Fibroblast of villous mesenchyme (primary cell): ENCODE results near the gene RBP4. TPM values are rescaled to one million over a fixed set of nuclear protein-coding genes. Genes with fewer than 3 reads are reported as not detected.

Experiments
- DNase-seq: peaks from one replicate; pipeline ENCODE4 v3.0.0-alpha.2; 2010; ENCODE audit warnings: low read depth
- H3K4me3 ChIP-seq: 2 replicates; pipeline ENCODE4 v1.5.1; 2011; ENCODE audit warnings: low read depth, mild to moderate bottlenecking, low read length
- total RNA-seq: library from RNA; depleted of rRNA; stranded (reverse); fragments of >200 nt; gene quantifications from 2 replicates; pipeline ENCODE4 v1.2.3, GENCODE V29; 2012
- TF ChIP-seq, protein P1 (sequence below): IDR thresholded peaks from 2 replicates; pipeline ENCODE4 v1.5.1; 2012; ENCODE audit warnings: low read depth, mild to moderate bottlenecking, low read length; ENCODE audit not compliant: insufficient read depth

The RBP4 gene
- total RNA-seq, 1 donor = not detected

DNA sequence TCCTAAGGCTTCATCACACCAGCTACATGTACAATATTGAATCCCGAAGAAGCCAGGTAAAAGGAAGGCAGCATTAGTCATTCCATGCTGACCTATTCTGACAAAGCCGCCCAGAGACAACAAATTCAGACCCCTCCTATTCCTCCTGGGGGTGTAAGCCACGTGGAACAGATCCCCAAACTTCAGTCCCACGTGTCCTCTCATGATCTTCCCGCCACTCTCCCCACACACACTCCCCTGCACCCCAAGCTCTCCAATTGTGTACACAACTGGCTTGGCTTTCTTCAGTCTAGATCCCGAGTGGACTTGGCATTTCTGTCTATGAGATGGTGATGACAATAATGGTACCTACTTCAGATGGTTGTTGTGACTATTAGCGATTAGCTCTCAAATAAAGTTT is 19.9 kb upstream of the RBP4 start:
- no peak for DNase-seq
- no peak overlapping the region for H3K4me3 ChIP-seq
- TF ChIP-seq, protein P1, sequence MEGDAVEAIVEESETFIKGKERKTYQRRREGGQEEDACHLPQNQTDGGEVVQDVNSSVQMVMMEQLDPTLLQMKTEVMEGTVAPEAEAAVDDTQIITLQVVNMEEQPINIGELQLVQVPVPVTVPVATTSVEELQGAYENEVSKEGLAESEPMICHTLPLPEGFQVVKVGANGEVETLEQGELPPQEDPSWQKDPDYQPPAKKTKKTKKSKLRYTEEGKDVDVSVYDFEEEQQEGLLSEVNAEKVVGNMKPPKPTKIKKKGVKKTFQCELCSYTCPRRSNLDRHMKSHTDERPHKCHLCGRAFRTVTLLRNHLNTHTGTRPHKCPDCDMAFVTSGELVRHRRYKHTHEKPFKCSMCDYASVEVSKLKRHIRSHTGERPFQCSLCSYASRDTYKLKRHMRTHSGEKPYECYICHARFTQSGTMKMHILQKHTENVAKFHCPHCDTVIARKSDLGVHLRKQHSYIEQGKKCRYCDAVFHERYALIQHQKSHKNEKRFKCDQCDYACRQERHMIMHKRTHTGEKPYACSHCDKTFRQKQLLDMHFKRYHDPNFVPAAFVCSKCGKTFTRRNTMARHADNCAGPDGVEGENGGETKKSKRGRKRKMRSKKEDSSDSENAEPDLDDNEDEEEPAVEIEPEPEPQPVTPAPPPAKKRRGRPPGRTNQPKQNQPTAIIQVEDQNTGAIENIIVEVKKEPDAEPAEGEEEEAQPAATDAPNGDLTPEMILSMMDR = no peak

DNA sequence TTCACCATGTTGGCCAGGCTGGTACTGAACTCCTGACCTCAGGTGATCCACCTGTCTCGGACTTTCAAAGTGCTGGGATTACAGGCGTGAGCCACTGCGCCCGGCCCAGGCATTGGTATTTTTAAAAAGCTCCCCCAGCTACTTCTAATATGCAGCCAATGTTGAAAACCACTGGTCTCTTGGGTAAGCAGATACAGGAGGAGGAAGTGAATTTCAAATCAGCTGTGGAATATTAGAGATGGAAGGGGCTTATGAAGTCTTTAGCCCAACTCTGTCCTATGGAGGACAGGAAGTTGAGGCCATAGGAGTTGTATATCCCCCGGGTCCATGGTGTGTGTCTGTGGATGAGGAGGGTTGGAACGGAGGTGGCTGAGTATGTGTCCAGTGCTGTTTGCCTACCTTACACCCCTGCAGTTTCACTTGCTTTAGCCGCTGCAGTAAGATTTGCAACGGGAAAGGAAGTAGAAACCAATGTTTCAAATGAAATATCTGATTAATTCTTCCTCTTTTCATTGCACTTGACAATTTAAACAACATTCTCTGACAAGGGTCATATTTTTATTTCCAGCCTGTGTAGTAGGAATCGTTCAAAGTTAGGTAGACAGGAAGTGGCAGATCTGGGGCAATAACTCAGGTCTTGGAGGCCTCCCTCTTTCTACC is 14.7 kb upstream of the RBP4 start:
- TF ChIP-seq, protein P1 = no peak
- DNase-seq = no peak
- no peak overlapping the region for H3K4me3 ChIP-seq

DNA sequence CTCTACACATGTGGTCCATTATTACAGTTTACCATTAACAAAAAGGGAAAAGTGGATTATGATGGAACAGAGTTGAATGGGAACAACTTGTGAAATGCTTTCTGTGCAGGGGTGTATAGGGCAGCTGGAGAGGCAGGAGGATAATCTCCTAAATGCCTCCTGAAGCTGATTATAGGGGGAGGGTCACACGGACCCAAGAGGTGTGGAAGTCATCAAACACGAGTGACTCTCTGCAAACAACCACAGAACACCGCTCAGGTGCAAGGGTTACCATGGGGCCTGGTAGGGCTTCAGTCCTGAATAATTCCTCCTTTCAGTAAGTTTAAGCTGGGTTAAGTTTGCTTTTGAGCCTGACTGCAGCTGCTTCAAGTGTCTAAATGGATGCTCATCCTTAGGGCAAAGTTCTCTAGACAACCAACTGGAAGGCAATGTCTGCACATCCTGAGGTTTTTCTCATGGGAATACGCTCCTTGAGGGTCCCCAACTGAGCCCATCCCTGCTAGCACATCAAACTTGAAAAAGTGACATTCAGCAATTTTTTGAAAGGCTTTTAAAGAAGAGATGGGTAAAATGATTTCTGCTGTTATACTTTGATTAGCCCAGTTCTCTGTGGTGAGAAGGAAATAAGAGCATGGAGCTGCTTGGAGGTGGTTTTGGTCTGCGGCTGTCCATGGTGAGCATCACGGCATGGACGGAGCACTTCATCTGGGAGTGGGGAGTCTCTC is 13.2 kb upstream of the RBP4 start:
- no peak overlapping the region for H3K4me3 ChIP-seq
- TF ChIP-seq, protein P1 = no peak
- DNase-seq = no peak

DNA sequence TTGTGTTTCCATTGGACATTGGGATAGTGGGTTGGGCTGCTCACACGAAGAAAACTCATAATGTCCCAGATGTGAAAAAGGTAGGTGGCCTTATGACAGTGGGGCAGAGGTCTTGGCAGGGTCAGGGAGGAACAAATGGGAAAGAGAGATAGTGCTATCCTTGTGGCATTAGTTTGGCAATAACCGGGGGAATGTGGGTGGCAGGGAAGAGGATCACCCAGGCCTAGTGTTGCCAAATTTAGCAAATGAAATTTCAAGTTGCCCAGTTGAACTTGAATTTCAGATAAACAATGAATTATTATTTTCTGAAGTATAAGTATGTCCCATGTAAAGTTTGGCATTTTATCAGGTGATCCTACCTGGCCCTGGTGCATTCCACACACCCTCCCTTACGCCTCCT is 12.1 kb upstream of the RBP4 start:
- DNase-seq = no peak
- TF ChIP-seq, protein P1 = no peak
- no peak overlapping the region for H3K4me3 ChIP-seq

DNA sequence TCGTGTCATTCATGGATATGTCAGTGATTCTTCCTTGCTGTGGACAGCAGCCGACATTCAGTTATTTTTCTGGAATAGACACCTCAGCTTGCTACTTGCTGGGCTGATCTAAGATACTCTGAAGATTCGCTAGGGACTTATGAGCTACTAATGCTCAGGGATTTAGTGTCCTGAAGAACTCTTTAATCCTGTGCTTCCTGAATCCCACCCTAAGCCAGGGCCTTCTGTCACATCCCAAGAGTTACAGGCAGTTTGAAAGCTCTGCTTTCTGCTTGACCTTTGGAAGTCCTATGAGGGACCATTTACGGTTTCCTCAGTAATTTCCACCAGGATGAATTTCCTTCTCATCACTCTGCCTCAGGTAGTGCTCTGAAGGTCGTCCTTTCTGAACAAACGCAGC is 11.3 kb upstream of the RBP4 start, which contains the start of gene PDE6C:
TSS of gene PDE6C (plus strand) at position 227 of the 400 bp plus-strand sequence. CDS start 189 bp downstream, outside the sequence.
- TF ChIP-seq, protein P1 = no peak
- no peak within 1 kb of the TSS for H3K4me3 ChIP-seq
- no peak for DNase-seq

DNA sequence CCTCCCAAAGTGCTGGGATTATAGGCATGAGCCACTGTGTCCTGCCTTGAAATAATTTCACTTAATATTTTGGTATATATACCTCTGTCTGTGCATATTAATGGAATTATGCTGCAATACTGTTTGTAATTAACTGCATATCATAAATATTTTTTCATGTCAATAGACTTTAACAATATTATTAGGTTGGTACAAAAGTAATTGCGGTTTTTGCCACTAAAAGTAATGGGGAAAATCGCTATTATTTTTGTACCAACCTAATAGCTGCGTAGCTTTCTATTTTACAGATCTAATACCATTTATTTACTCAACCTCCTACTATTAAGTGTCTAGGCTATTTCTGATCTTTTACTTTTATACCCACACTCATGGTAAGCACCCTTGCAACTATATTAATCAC is 7.4 kb upstream of the RBP4 start:
- TF ChIP-seq, protein P1 = no peak
- no peak for DNase-seq
- no peak overlapping the region for H3K4me3 ChIP-seq
